DMS79 treated with DMSO at 0.1 percent for 48 hours (cell line): ENCODE results near the gene AP1S3.
A peak's percentile ranks its signal among the peaks of the same experiment; 100 is the strongest.
"Not testable (repeated sequence)": the region's sequence is repeated elsewhere in the genome, so short reads cannot be mapped to it uniquely, and the experiment has no call there.

Experiments
- DNase-seq: peaks from one replicate; lab custom pipeline; 2025; lab: John Stamatoyannopoulos, UW

Gene AP1S3

DNA sequence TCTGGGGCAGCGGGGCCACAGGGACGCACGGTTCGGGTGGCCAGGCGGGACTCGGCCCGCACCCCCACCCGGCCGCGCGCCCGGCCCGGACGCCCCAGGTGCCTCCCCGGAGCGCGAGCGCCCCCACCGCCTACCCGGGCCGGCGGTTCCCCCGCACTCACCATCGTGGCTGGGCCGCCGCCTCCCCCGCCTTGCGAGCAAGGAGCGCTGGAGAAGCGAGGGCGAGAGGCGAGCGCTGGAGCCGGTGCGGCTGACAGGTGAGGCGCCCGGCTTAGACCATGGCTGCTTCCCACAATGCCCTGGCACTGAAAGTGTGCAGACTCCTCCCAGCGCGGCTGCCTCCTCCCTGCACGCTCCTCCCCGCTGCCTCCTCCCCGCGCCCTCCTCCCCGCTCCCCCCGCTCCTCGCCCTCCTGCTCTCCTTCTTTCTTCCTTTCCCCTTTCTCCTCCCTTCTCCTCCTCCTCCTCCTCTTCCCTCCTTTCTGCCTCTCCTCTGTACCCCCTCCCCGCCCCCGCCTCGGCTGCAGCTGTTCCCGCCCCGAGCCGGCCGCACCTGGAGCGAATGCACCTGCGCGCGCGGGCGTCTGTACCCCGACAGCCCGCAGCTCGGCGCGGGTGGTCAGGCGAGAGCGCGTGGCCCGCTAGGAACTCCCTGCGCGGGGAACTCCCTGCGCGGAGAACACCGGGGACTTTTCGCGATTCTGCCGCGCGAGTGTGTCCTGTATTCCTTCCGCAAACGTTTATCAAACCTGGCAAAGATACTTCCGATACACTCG, at the start of gene AP1S3:
TSS of gene AP1S3 (minus strand) at position 296 of the 775 bp plus-strand sequence. CDS start at position 164, 132 bp downstream.
- DNase-seq, result peak; percentile 70

DNA sequence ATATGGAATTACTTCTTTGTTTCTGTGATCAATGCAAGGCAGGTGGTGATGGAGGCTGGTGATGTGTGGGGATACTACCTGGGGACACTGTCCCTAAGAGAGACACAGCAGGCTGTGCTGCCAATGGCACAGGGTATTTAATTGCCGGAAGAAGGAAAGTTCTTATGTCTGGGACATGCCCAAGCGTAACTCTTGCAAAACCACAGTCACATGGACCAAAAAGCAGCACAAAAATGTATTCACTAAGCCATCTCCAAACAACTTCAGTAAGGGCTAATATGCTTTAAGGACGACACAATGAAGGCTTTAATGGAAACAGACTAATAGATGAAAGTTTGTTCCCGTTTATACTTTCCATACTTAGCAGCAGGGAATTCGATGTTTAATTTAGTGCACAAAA, 49.7 kb upstream of the AP1S3 start:
- DNase-seq, result no peak

DNA sequence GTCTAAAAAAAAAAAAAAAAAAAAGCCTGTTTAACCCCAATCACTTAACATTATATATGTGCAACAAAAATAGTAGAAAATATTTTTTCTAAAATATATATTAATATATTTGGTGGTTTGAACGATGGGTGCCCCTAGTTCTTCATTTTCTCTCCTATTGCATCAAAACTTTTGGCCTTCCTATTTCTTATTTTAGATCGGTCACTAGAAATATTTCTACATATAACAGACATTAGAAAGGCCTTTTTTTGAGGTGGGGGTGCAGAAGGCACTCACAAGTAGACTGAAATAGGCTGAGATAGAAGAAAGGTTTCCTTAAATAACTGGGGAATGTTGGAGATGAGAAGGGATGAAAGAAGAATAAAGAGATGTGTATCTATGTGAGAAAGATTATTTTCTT, 49.3 kb upstream of the AP1S3 start:
- no peak for DNase-seq

DNA sequence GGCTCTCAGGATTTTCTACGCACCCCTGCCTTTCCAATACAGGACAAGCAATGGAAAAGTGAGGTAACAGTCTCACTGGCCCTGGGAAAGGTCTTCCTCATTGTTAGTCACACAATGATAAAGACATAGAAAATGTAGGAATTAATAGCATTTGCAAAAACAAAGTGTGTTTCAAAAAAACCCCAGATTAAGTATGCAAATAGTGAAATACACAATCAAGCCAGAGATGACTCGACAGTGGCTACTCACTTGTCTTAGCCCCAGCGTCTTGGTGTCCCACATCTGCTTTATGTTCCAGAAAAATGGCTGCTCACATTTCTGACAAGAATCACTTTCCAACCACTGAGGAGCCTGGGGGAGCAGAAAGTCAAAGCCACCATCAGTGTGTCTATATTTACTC, 47.0 kb upstream of the AP1S3 start:
- DNase-seq, result no peak

DNA sequence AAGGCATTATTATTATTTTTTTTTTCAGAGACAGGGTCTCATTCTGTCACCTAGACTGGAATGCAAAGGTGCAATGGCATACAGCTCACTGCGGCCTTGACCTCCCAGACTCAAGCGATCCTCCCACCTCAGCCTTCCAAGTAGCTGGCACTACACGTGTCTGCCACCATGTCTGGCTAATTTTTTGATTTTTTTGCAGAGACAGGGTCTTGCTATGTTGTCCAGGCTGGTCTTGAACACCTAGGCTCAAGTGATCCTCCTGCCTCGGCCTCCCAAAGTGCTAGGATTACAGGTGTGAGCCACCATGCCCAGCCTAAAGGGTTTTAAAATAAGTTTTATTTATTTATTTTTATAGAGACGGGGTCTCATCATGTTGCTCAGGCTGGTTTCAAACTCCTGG, 45.3 kb upstream of the AP1S3 start:
- DNase-seq, result no peak

DNA sequence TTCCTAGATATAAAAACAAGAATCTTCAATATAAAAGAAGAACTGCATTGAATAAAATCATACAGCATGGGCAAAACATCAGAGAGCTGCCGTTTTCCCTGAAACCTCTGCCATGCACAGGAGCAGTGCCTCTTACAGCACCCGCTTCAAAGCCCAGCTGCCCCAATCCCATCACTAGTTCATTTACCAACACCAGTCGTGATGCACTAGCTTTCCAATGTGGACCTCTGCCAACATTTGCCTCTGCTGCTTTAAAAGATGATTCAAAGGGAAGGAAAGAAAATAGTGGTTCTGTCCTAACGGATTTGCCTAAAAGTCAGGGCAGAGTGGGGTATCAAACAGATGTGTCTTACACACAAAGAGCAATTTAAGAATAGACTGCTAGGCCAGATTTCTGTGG, 43.4 kb upstream of the AP1S3 start:
- no peak for DNase-seq

DNA sequence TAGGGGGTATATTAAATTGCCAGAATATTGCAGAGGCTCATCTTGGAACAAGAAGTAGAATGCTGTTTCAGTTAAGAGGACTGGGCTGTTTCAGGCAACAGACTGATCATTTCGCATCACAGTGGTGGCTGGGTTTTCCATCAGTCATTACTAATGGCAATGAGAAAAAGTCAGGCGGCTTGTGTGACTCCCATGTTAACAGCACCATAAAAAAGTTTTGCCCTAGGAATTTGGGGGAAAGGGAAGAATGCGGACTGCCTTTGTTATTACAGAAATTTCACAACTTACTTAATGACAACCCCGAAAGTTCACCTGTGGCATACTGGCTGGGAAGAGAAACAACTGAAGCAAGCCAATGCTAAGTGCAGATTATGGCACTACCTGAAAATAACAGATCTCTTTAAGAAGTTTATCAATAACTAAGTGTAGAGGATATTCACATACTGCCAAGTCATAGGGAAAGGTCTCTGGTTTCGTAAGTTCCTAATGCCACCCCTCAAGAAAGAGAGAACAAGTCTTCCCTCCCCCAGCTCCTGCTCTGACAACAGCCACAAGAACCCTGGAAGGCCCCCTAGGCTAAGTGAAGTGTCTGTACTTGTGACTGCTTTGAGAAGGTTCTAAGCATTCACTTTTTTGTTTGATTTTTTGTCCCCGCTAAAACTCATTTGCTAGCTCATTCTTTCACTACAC, 40.5 kb upstream of the AP1S3 start:
- DNase-seq, result no peak

DNA sequence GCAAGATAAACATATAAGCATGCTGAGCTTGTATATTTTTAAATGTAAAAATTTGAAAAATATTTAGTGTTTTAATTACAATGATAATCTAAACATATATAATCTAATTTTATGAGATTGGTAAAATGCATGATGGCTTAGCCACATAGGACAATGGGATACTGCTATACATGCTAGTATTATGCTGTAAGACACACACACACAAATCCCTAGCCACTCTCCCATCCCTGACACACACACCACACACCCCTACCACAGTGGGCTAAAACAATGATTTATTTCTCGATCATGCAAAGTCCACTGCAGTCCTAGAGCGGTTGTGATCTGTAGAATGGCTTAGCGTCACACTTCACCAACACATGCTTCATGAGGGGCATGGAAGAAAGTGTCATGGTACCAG, 36.3 kb upstream of the AP1S3 start:
- DNase-seq, result no peak

DNA sequence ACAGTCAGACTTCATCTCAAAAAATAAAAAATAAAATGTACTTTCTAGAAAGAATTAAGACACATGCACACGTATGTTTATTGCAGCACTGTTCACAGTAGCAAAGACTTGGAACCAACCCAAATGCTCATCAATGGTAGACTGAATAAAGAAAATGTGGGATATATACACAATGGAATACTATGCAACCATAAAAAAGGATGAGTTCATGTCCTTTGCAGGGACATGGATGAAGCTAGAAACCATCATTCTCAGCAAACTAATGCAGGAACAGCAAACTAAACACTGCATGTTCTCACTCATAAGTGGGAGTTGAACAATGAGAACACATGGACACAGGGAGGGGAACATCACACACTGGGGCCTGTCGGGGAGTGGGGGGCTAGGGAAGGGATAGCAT, 35.4 kb upstream of the AP1S3 start:
- DNase-seq, result not testable (repeated sequence)

DNA sequence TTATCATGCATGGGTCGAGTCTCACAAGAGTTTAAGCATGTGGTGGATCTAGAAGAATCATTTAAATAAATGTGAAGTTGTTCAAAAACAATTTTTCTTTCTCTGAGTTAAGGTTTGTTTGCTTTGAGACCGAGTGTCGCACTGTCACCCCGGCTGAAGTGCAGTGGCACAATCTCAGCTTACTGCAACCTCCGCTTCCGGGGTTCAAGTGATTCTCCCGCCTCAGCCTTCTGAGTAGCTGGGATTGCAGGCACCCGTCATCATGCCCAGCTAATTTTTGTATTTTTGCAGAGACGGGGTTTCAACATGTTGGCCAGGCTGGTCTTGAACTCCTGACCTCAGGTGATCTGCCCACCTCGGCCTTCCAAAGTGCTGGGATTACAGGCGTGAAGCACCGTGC, 34.3 kb upstream of the AP1S3 start:
- DNase-seq, result not testable (repeated sequence)

DNA sequence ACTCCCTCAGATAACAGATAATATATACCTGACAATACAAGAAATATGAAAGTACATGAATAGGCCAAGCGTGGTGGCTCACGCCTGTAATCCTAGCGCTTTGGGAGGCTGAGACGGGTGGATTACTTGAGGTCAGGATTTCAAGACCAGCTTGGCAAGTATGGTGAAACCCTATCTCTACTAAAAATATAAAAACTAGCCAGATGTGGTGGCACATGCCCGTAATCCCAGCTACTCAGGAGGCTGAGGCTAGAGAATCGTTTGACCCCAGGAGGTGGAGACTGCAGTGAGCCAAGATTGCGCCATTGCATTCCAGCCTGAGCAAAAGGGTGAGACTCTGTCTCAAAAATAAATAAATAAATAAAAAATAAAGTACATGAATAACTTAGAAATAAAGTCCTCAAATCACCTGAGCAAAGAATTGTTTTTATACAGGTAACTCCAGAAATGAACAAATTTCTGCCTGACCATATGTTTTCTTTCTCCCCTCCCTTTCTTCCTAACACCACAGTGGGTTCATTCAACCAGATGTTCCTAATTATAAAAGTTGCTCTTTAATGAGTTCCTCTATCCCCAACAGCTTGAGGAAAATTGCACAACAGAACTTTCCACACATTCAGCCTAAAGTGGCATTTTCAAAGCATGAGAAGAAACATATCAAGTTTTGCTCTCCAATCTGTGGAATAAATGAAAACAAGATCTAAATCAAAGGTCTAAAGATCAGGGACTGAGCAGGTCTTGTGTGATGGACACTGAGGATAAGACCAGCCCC, 33.6 kb upstream of the AP1S3 start:
- no peak for DNase-seq

DNA sequence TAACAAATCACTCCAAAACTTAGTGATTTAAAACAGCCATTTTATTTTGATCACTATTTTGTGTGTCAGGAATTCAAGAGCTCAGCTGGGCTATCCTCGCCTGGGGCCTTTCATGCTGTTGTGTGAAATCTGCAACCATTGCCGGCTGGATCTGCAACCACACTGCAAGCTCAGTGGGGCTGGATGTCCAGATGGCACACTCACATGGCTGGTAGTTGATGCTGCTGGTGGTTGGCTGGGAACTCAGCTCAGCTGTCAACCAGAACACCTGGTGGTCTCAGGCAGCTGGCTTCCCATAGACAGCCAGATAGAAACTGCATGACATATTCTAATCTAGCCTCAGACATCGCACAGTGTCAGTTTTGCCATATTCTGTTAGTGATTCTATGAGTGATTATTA, 30.6 kb upstream of the AP1S3 start:
- no peak for DNase-seq

DNA sequence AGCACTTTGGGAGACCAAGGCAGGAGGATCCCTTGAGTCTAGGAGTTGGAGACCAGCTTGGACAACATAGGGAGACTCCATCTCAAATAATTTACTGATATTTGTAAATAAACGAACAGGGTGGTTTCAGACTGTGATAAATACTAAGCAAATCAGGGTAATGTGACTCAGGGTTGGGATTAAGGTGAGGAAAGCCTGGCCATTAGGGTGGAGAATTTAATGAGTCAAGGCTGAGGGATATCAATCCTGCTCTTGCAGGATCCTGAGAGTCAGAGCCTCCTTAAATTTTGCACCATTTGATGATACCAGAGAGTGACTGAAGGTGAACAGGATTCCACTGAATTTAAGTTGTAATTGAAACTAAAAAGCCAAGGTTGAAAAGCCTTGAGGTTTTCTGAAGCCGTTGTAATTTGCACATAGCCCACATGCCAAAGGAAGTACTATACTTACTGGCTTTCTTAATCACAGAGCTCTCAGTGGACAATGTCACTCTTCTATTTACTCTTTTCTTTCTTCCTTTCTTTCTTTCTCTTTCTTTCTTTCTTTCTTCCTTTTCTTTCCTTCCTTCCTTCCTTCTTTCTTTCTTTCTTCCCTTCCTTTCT, 28.6 kb upstream of the AP1S3 start:
- no peak for DNase-seq

DNA sequence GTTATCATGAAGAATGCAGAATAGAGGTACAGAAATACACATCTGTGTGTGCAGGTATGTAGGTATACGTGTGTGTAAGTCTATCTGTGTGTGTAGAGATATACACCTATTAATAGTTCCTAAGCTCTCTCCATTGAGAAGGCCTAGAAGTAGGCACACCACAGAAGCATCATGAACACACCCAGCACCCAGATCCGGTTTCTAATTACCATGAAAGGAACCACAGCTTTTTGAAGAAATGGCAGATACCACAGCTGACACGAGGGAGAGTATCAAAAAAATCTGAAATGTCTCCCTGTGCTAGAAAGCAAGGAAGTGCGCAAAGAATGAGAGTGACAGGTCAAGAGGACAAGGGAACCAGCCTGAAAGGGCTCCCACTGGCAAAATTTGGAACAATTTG, 27.7 kb upstream of the AP1S3 start:
- no peak for DNase-seq

DNA sequence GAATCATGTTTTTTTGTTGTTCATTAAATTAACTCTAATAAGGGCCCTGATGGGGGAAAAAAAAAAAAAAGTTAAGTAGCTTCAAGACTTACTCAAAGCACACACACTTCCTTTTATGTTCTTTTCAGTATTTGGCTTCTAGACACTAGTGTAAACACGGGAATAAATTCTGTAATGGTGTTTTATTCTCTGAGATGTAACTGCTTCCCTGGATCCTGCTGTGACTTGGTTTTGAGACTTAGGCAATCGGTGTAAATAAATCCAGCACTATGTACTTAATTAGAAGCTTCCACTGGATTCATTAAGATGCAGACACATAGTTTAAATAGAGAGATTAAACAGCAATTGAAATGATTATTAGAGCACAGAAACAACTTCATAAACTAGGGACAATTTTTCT, 26.1 kb upstream of the AP1S3 start:
- DNase-seq, result no peak

DNA sequence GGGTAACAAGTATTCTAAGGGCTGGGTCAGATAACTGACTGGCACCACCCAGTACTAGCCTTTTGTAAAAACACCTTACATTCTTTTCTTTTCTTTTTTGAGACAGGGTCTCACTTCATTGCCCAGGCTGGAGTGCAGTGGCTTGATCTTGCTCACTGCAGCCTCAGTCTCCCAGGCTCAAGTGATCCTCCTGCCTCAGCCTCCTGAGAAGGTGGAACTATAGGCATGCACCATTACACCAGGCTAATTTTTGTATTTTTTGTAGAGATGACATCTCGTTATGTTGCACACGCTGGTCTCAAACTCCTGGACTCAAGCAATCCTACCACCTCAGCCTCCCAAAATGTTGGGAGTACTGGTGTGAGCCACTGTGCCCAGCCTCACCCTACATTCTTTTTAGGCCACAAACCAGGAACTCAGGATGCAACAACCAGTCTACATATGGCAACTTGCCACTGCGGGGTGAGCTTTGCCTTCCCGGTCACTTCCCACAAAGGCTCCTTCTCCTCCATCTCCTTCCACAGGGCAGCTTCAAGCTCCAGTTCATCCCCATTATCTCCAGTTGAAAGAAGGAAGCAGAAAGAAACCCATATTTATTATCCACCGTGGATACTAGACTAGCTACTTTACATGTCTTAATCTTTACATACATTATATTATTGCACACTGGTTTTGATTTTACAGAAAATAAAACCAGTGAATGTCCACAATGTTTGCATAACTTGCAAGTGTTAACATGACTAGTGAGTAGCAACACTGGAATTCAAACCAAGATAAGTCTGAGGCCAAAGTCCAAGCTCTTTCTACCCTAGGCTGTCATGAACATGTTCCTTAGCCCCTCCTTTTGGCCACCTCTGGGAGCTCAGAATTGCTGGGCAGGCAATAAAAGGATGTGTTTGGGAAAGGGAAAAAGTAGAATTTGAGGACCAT, 23.7 kb upstream of the AP1S3 start:
- DNase-seq, result no peak

DNA sequence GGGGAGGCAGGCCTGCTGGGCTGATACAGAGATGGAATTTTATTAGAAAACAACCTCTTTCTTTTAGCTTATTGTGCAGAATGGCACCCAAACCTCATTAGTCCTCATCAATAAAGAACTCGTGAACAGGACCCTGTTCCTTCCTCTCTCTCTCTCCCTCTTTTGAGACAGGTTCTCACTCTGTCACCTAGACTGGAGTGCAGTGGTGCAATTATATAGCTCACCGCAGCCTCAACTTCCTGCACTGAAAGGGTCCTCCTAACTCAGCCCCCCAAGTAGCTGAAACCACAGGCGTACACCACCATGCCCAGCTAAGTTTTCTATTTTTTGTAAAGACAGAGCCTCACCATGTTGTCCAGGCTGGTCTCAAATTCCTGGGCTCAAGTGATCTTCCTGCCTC, 21.7 kb upstream of the AP1S3 start:
- DNase-seq, result no peak

DNA sequence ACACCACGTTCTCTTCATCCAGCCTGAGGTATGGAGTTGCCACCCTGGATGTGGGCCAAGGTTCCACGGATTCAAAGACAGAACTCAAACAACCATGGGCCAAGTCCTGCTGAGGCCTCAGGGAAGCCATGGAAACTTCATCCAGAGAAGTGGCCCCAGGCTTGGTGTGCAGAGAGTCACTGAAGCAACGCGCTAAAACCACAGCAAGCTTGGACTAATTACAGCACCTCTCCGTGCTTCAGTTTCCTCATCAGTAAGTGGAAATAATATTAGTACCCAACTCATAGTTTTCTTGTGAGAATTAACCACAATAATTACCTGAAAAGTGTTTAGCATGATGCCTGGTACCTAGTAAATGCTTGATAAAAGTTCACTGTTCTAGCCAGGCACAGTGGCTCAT, 19.2 kb upstream of the AP1S3 start:
- DNase-seq, result no peak

DNA sequence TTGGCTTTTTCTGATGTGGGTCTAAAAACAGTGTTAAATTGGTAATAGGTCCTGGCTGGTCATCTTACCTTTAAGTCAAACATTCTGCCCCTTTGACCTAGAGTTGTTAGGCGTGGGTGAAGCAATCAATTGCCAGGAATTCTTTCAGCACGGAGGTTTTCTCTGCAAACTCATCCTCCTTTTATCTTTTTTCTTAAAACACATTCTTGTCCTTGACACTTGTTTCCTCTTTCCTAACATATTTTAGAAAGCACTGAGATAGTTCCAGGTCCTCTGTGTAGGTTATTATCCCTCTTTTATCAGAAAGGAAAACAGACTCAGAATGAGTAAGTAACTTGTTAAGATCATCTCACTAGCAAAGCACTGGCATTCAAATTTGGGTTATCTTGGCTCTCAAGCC, 18.6 kb upstream of the AP1S3 start:
- no peak for DNase-seq

DNA sequence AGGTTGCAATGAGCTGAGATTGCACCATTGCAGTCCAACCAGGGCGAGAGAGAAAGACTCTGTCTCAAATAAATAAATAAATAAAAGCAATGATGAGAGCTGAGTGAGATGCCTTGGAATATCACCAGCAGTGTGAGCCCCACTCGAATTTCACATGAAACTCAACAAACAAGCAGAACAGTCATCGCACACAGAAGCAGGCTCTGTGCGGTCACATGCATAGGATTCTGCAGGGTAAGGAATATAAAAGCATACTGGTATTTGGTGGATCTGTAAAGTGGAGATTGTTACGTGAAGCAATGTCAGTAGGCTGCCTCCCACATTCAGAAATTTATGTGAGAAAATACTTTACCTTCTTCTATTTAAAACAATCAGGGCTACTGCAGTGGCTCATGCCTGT, 18.0 kb upstream of the AP1S3 start:
- DNase-seq, result no peak

DNA sequence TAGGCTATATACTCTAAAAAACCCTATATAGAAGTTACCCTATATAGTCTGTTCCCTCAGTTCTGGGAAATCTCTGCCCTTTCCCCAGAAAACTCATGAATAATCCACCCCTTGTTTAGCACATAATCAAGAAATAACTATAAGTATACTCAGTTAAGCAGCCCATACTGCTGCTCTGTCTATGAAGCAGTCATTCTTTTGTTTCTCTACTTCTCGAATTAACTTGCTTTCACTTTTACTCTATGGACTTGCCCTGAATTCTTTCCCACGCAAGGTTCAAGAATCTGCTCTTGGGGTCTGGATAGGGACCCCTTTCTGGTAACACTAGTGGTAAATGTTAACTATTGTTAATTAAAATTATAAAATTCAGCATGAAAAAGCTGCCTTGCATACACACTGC, 17.4 kb upstream of the AP1S3 start:
- DNase-seq, result no peak
